HG02642 (cell line): ENCODE data around the gene LRRN2.
"Not testable (repeated sequence)": the region's sequence is repeated elsewhere in the genome, so short reads cannot be mapped to it uniquely, and the experiment has no call there.

Source experiments
- ATAC-seq: cut with Tn5 transposase; IDR thresholded peaks from one replicate; pipeline ENCODE4 v1.9.1; 2021; ENCODE audit warnings: mild to moderate bottlenecking; ENCODE audit not compliant: unreplicated experiment, poor library complexity

LRRN2 gene

DNA sequence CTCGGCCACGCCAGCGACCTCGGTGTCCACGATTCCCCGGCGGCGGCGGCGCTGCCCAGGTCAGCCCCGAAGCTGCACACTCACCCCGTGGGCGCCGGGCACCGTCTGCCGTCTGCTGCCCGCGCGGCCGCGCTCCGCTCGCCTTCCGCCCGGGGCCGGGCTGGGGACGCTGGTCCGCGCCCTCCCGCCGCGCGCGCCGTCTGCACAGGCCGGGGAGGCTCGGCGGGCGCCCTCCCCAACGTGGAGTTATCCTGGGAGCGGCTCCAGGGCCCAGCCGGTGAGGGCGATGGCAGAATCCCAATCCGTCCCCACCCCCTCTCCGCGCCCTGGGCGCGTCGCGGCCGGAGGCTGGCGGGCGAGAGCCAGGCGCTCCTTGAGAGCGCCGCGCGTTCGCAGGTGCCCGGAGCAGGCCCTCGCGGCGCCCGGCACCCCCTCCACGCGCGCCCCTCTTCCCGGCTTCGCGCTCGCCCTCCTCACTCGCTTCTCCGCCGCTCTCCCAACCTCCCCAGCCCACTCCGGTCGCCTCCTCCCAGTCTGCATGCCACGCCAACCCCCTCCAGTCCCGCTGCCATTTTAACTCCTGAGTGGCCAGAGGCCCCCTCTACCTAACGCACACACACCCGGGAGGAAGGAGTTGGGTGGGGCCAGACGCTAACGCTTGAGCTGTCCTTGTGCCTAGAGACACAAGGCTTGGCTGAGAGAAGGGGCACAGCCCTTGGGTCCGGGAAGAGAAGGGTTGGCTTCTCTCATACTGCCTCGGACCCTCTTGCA lies at the start of gene LRRN2:
Gene LRRN2, minus strand, starts transcription at position 503 of the 771 bp plus-strand sequence. CDS start 65,746 bp downstream, outside the sequence.
- no peak for ATAC-seq

DNA sequence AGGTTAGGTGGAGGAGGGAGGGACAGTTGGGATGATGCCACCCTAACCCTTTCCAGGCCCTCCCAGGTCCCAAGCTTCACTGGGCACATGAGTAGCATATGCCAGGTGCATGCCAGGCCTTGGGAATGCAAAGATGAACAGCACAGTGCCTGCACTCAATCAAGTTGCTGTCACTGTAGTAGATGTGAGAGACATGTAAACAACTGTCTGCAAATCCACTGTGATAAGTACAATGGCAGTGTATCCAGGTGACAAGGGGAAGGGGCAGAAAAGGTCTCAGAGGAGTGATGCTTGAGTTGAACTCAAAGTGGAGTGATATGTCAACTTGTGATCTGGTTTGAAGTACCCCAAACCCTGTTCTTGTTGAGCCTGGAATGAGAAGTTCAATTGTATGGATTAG lies 49.5 kb upstream of the LRRN2 start:
- ATAC-seq, result no peak

DNA sequence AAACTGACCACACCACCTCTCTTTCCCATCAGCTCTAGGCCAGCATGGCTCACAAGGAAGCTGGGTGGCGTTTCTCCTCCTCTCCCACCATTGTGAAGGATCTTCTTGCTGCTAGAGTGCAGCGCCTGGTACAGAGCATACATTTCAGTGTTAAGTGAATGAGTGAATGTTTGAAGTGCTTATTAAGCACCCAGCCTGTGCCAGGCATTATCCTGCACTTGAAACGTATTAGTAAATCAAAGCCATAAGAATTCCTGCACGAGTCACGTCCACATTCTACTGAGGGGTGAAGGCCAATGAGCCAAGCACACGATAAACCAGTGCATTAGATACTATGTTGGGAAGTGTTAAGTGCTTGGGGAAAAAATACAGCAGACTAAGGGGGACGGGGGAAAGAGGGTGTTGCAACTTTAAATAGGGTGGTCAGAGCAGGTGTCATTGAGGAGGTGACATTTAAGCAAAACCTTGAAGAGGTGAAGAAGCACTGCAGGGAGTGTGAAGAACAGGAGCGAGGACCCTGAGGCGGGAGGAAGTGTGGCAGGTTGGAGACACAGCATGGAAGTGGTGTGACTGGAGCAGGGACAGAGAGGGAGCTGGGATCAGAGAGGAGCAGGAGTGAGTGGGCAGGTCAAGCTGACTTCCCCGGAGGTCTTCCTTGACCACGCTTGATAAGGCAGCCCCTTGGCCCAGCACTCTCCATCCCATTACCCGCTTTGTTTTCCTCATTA lies 48.5 kb upstream of the LRRN2 start:
- no peak for ATAC-seq

DNA sequence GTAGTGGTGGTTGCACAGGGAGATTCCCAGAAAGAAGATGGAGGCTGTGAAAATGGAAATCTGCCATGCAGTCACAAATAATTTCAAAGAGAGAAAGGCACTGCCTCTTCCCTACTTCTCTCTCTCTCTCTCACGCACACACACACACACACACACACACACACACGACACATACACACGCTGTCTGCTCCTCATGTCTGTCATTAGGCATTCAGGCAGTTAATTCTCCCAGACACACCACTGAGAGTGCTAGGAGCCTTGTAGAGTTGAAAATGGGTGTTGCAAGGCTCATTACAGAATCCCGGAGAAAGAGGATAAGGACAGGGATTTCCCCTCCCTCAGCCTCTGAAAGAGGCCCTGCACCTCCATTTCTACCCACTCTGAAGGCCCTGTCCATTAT lies 47.8 kb upstream of the LRRN2 start:
- no peak for ATAC-seq

DNA sequence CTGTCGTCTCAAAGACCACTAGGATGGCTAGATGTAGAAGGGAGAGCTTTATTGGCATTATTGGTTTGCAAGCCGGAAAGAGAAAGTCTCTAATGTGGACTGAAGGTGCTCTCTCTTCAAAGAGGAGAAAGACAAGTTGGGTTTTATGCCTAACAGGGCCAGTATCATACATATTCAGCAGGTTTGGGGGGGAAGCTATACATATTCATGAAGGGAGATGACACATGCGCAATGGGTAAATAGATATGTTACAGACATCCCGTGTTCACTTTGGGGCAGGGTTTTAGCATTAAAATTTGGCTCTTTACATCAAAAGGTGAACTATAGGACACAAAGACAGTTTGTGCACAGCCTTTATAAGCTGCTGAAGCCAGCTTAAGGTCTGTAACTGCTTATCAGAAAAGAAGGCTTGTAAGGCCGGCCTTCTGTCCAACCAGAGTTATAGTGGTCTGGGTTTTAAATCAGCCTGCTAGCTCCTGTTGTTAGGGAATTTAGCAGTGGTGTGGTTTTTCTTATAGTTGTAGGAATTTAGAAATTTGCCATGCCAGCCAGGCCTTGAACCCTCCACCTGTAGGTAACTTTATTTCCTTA lies 46.5 kb upstream of the LRRN2 start:
- no peak for ATAC-seq

DNA sequence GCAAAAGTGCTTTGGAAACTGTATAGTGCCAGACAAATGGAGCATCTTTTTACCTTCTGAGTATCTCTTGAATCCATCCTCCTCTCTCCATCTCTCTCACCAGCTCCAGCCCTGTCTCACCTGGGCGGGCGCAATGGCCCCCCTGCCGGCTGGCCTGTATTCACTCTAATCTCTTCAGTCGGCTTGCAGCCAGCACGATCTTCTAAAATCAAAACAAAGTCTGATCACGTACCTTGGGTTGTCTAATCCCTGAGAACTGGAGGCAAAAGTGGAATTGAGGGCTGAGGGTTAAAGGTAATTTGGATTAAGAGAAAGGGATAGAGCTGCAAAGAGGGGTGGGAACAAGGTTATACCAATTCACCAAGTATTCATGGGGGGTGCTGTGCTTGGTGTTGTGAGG lies 46.0 kb upstream of the LRRN2 start:
- ATAC-seq, result no peak

DNA sequence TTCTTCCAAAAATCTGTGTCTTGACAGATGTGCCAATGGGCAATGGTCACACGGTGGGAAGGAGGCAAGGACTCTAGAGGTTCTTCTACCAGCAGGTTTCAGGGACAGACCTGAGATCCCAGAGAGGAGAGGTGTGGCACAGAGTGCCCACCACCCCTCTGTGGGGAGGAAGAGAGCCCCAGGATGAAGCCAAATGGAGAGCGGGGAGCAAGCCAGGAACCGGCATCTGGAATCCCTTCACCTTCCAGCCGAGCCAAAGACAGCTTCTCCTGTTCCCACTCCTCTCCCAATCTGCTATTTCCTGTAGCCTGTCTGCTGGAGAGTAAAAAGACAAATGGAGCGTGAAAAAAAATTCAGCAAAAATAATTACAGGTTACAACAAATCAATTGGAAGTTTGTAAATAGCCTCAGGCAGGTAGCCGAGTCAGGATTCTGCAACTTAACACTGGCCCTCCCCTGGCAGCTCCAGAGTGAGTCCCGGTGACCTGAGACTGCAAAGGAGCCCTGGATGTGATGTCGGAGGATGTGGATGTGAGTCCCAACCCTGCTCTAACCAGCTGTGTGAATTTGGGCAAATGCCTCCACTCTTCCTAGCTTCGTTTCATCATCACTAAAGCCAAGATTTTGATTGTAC lies 45.4 kb upstream of the LRRN2 start:
- no peak for ATAC-seq

DNA sequence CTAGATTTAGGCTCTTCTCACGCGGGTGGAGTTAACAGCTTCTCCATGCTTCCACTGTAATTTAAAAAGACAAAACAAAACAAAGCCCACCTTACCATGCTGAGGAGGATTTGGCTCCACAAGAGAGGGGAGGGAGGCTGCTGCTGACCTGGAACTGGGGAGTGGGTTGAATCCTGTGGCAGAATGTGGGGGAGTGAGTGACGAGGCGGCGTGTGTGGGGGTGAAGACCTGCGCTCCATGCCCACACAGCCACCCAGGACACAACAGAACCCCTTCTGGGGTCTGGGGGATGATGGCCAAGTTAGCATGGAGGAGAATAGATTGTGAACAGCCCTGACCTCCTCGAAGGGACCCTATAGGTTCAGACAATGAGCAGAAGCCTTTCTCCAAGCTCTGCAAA lies 44.0 kb upstream of the LRRN2 start:
- no peak for ATAC-seq

DNA sequence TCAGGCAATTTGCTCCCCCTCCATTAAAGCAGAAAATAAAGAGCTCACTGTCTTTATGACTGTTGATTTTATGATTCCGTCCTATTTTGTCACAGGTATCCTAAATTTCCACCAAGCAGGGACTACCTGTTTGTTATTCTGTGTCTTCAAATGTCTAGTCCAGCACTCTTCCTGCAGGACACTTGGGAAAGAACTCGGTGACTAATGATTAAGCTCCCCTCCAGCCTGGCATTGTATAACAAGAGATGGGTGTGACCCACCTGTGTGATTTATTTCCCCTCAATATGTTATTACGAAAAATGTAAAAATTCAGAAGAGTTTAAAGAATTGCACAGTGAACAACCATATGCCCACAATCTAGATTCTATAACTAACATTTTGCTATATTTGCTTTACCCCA lies 42.9 kb upstream of the LRRN2 start:
- ATAC-seq, result no peak

DNA sequence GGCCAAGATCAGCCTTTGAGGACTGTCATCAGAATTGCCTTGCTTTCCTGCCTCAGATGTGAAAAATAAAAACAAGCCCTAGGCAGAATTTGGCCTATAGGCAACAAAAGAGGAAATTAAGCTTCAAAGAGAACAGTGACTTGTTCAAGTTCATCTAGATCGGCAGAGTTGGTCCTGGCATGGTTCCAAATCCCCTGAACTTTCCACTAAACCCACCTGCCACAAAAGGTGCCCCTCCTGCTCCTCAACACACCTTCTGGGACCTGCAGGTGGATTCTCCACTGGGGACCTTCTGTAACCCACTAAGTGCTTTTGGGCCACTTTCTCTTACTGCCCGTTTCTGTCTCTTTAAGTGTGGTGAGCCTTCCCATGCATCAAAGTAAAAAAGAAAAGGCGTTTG lies 42.5 kb upstream of the LRRN2 start:
- no peak for ATAC-seq

DNA sequence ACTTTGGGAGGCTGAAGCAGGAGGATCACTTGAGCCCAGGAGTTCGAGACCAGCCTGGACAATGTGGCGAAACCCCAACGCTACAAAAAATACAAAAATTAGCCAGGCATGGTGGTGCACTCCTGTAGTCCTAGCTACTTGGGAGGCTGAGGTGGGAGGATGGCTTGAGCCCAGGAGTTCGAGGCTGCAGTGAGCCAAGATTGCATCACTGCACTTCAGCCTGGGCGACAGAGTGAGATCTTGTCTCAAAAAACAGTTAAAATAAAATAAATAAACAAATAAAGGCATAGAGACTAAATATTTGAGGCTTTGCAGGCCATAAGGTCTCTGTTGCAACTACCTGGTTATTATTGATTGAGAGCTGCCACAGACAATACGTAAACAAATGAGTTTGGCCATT lies 41.9 kb upstream of the LRRN2 start:
- ATAC-seq, result not testable (repeated sequence)

DNA sequence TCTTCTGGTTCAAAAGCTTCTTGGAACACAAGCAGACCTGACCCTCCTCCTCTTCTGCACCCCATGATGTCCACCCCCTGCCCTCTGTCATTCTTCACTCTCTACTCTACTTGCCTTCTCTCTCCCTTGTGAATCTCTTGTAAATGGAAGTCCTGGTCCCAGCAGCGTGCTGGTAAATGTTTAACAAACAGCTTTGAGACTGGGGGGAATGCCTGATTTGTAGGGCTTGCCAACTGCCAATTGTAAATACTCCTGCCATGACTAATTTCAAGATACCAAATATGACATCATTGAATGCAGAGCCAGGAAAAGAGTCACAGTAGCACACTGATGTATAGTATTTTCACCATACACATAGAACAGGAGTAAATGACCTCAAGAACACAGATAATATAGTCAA lies 40.9 kb upstream of the LRRN2 start:
- ATAC-seq, result no peak

DNA sequence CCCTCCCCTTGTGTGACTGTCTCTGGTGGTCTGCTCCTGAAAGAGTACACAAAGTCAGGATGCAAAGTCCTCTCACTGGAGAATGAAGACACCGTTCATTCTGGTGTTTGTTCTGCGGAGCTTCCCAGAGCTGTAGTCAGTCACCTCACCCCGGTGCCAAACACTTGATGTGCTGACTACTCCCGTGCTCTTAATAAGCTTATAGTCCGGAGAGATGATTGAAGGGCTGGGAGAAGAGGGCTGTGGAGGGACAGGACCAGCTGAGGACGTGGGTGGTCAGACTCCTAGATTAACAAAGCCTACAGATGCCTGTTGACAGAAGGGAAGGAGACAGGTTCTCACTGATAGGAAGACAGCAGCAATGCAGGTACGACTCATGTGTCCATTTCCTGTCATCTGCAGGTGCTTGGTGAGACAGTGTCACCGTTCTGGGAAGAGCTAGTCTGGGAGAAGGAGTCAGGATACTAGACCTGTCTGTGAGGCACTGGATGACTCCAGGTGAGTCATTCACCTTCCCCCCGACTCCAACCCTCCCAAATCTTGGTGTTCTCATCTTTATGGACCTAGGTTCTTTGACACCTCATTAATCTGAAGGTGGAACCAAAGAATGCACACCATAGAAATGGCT lies 40.4 kb upstream of the LRRN2 start:
- ATAC-seq, result no peak

DNA sequence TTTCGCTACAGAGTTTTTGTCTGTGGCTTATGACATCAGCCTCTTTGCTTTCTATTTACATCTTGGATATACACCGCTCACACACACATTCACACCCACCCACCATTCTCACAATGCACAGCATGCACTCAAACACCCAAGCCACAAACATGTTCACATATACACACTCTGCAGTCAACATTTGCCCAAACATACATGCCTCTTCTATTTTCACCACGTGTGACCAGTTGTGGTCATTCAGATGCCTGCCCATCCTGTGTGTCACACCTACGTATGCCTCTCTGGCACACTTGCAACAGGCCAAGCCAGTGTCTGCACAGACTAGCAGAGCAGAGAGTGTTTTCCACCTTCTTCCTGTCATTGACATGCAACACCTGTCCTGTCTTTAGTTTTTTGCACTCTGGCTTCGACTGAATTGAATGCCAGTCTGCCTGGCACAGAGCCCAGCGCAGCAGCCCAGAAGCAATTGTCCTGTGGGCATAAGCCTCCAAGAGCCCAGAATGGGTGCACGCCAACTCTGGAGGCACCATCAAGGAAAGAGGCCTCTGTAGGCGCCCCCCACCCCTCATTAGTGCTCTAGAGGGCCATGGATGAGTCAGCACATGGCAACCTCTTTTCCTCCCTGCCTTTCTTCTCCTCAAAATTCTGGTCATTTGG lies 37.7 kb upstream of the LRRN2 start:
- ATAC-seq, result no peak

DNA sequence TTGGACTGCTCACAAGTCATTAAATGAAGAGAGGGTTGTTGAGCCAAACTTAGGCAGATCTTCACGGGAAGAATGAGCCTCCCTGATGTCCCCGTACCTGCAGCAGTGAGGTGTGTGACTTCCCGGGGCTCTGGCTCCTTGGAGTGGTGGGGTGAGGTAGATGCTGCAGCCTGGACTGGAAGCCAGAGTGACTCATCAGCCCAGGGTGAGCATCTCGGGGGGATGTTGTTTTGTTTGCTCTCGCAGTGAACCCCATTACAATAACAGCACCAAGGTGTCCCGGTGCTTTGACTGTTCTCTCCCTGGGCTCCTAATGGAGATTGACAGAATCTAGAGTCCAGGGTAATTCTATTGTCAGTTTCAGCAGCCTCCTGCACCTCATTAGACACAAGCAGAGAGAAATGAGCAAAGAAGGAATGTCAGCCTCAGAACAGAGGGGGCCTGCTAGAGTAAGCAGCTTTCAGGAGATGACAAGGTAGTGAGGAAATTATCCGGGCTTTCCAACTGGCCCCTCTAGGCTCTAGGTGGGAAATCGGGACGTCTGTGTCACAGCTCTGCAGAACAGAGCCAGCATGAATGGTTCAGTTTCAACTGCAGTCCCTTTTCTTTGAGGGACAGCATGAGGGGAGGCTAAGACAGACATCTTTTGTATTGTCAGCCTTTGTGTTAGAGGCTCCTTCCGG lies 36.0 kb upstream of the LRRN2 start:
- ATAC-seq, result no peak

DNA sequence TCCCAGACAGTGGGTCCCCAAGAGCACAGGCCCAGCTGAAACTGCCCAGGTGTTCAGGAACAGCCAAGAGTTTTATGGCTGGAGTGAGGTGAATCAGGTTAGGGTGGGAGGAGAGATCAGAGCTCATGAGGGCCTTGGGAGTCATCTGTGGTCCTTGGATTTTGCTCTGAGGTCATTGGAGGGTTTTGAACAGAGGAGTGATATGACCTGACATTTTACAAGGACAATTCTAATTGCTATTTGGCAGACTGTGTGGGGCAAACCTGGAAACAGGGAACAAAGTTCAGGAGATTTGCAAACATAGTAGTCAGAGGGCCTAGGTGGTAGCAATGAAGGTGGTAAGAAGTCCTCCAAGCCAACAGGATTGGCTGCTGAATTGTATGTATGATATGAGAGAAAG lies 31.1 kb upstream of the LRRN2 start:
- no peak for ATAC-seq

DNA sequence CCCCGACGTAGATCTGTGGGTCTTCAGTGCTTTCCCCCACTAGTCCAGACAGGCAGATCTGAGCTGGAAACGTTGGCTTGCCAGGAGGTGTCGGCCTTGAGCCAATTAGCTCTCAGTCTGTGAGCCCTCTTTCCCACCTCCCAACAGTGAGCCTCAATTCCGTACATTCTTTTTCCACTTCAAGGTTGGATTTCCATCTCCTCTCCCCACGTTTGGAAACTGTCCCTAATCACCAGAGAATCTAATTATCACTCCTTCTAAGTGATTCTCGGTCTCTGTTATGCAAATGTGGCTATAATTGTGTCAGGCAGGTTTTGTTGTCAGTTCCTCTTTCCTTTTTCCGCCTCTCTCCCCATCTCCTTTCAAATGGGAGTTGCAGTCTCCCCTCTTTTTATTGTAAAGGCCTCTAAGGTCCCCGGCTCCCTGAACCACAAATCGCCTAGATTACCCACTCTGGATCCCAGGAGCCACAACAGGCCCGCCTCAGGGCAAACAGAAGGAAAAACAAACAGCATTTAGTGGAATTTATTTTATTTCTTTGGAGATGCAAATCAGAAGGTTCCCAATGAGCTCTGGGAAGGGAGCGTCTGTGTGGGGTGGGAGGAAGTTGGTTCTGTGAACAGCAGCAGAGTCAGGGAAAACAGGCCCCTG lies 29.4 kb upstream of the LRRN2 start:
- ATAC-seq, result no peak

DNA sequence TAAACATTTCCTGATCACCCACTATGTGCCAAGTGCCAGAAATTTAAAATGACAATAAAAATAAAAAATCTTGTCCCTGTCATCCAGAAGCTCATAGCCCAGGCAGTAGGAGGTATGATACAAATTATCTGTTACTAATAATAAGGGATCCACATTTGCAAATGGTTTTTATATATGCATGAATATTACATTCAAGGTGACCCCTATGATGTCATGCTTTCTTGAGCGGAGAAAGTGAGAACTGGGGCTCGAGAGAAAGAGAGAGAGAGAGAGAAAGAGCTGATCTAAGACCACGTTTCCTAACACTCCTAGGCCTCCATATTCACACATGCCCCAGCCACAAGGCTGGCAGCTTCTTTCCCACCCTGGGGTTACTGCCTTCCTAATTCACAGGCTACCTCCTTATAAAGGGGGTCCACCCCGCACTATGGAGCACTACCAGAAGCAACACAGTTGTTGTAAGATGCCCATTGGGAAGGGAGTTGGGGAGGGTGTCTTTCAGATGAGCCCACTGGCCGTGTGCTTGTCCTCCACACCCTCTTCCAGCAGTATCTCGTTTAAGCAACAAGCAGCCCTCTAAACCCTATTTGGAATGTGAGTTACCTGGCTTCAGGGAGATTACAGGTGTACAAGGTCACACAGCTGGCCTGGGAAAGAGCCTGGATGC lies 28.8 kb upstream of the LRRN2 start:
- ATAC-seq, result no peak

DNA sequence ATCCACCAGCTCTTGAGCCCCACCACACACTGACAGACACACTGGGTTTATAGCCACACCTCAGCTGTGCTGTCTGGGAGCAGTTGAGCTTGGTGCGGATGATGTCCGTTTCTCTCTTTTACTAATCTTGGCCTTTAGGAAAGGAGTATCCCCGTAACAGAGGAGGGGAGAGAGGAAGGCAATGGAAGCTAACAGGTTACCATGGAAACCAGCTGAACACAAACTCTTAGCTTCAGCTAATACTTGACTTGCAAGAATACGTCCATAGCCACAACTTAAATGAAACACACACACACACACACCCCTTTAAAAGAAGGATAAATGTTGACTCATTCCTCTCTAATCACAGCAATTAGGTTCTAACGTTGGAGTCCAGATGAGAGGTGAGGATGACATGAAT lies 28.0 kb upstream of the LRRN2 start:
- no peak for ATAC-seq
